DND-41 (cell line): ENCODE measurements around the gene ACOXL.

Experiments used
- ATAC-seq: fragments of 200-7000 bp; cut with Tn5 transposase; 3 replicates; pipeline ENCODE4 v1.9.1; 2021; ENCODE audit warnings: low read depth; ENCODE audit not compliant: insufficient read depth
- DNase-seq: peaks from one replicate; pipeline ENCODE4 v3.0.0-alpha.2; 2020
- H2AFZ ChIP-seq: 2 replicates; pipeline ENCODE4 v1.6.0; 2012; ENCODE audit warnings: low read depth, low read length
- H3K27ac ChIP-seq: 2 replicates; pipeline ENCODE4 v1.5.1; 2012; ENCODE audit warnings: low read length, inconsistent platforms
- H3K27me3 ChIP-seq: fragments of 200-600 bp; sonication (generic); 2 replicates; pipeline ENCODE4 v1.6.0; 2012; ENCODE audit warnings: low read length, mild to moderate bottlenecking, inconsistent platforms; ENCODE audit not compliant: insufficient read depth, poor library complexity
- H3K36me3 ChIP-seq: 2 replicates; pipeline ENCODE4 v1.5.1; 2012; ENCODE audit warnings: low read length, inconsistent platforms; ENCODE audit not compliant: insufficient read depth
- H3K4me1 ChIP-seq: 2 replicates; pipeline ENCODE4 v1.5.1; 2012; ENCODE audit warnings: mild to moderate bottlenecking, low read length; ENCODE audit not compliant: insufficient read depth
- H3K4me2 ChIP-seq: 2 replicates; pipeline ENCODE4 v1.6.0; 2012; ENCODE audit warnings: mild to moderate bottlenecking, moderate library complexity, low read length, inconsistent platforms; ENCODE audit not compliant: insufficient read depth
- H3K4me3 ChIP-seq, 2 experiments: fragments of 200-600 bp in 1 of 2; shearing (Covaris generic) in 1 of 2; 2 replicates each; pipeline ENCODE4 v1.5.1; 2012 to 2016; ENCODE audit warnings: inconsistent platforms in 2 of 2, low read length in 2 of 2, mild to moderate bottlenecking in 2 of 2, low read depth in 1 of 2, moderate library complexity in 1 of 2
- H3K79me2 ChIP-seq: 2 replicates; pipeline ENCODE4 v1.6.0; 2012; ENCODE audit warnings: low read length, inconsistent platforms; ENCODE audit not compliant: insufficient read depth
- H3K9ac ChIP-seq: 2 replicates; pipeline ENCODE4 v1.6.0; 2012; ENCODE audit warnings: low read depth, mild to moderate bottlenecking, inconsistent platforms, low read length, moderate library complexity
- H3K9me3 ChIP-seq: 2 replicates; pipeline ENCODE4 v1.5.1; 2012; ENCODE audit warnings: low read length, moderate library complexity, mild to moderate bottlenecking, inconsistent platforms; ENCODE audit not compliant: insufficient read depth, severe bottlenecking
- H4K20me1 ChIP-seq: 2 replicates; pipeline ENCODE4 v1.6.0; 2012; ENCODE audit warnings: low read length; ENCODE audit not compliant: insufficient read depth
- CTCF ChIP-seq: IDR thresholded peaks from 2 replicates; pipeline ENCODE4 v1.5.1; 2012; ENCODE audit warnings: borderline replicate concordance, low read length, moderate library complexity, mild to moderate bottlenecking; ENCODE audit not compliant: poor library complexity, severe bottlenecking; ENCODE audit errors: extremely low read depth
- EZH2 ChIP-seq: IDR thresholded peaks from 3 replicates; pipeline ENCODE4 v1.6.1; 2012; ENCODE audit warnings: borderline replicate concordance, low read depth, mild to moderate bottlenecking, moderate library complexity, low read length, inconsistent platforms; ENCODE audit not compliant: severe bottlenecking

Gene ACOXL

DNA sequence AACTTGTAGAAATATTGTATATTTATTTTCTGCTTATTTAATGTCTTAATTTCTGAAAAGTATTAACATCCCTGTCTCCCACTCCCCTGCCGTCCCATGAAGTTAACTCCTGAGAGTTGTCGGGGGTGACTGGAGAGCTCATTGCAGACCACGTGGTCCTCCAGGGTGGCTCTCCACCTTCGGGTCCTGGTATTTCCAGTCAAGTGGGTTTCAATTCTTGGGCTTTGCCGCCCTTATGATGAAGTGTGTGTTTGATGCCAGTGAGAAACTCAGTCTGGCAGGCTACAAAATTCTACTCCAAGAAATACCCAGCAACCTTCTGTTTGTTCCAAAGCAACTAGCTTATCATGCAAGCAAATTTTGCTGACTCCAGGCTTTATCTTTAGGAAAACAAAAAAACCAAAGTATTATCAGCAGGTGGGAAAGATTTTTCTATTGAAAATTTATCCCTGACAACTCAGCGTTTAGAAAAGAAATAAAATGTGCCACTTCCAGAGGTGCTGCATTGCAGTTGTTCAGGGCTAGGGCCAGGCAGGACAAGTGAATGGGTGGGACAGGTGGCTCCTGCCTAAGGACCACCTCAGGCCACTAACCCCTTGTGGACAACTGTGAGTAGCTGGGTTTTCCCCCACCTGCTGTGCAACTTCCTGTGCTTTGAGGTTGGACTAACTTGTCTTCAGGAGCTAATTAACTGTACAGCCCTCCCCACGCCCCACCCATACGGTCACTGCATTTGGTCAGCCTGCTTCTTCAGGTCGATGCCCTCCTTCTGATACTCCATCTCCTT, 434.9 kb downstream of the ACOXL start:
- Histone ChIP-seq H3K79me2 (peaks cover 6% of the 10 kb centered on the region; the same call in 1 of the 2 replicates), H3K4me3 (no peak overlapping the region), H3K9me3 (no peaks in the 10 kb centered on the region), H2AFZ (no peak overlapping the region), H3K27ac (no peak overlapping the region), H3K27me3 (no peaks in the 10 kb centered on the region), H3K36me3 (peaks cover 52% of the 10 kb centered on the region), H4K20me1 (peaks cover 14% of the 10 kb centered on the region; the same call in 1 of the 2 replicates), H3K4me2 (no peak overlapping the region), H3K4me1 (0 out of 2 replicates have a peak, but pooled peaks cover 5% of the 10 kb centered on the region), H3K9ac (no peak overlapping the region)
- no peak for ATAC-seq
- TF ChIP-seq CTCF (no peak), EZH2 (no peak)
- no peak for DNase-seq

DNA sequence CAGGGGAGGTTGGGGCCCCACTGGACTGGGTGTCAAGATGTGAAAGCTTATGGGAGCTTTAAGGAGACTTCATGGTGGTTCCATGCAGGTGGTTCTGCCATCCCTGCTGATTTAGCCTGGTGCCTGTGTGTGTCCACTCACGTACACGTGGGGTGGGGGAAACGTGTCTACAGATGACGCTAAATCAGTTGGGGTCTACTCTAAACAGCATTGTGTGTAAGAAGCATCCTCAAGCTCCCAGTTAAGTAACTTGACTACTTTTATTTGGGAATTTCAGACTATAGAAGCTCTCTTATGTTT, 435.4 kb downstream of the ACOXL start:
- H3K27me3 ChIP-seq, result no peaks in the 10 kb centered on the region
- H3K36me3 ChIP-seq, result peaks cover 46% of the 10 kb centered on the region
- no peak overlapping the region for H3K9ac ChIP-seq
- peaks cover under 1% of the 10 kb centered on the region; the same call in 1 of the 2 replicates for H3K79me2 ChIP-seq
- no peak for TF ChIP-seq CTCF
- no peak for TF ChIP-seq EZH2
- no peak overlapping the region for H3K4me3 ChIP-seq
- H4K20me1 ChIP-seq, result peaks cover 11% of the 10 kb centered on the region; the same call in 1 of the 2 replicates
- DNase-seq, result no peak
- H3K4me2 ChIP-seq, result no peak overlapping the region
- H3K27ac ChIP-seq, result no peak overlapping the region
- H2AFZ ChIP-seq, result no peak overlapping the region
- H3K9me3 ChIP-seq, result no peaks in the 10 kb centered on the region
- H3K4me1 ChIP-seq, result 0 out of 2 replicates have a peak, but pooled peaks cover 5% of the 10 kb centered on the region
- ATAC-seq, result no peak
